ENCODE data around the gene D2HGDH.
A peak's percentile ranks its signal among the peaks of the same experiment; 100 is the strongest.

Gene D2HGDH

DNA sequence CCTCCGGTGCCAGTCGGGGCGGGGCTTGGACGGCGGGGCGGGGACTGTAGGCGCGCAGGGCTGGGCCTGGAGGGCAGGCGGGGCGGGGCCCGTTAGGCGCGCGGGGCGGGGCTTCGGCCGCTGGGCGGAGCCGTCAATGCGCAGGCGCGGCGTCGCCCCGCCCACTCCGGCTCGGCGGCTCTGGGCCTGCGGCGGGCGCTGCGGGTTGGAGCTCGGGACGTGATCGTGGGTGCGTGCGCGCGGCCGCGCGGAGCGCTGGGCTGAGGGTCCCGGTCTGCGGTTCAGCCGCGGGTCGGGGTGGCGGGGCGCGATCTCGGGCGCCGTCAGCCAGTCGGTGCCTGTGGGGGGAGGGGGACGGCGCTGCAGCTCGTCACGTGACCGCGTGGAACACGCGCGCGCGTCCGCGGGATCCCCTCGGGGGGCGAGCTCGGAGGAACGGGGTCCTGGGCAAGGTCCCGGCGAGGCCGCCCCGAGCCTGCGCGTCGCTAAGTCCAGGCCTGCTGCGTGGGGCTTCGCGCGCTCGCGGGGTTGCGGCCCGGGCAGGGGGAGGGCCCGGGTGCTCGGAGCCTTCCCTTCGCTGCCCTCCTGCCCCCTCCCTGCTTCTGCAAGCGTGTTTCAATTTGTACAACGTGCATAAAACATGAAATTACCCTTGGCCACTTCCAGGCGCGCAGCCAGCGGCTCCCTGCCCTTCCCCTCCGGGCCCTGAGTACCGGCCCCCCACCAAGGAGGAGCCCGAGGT, at the start of gene D2HGDH:
Gene D2HGDH (plus strand): TSS at position 164 of the 742 bp plus-strand sequence. CDS start 595 bp downstream, outside the sequence.
- peak within 1 kb of the TSS; percentile 69 for H3K4me3 ChIP-seq (ENCODE audit: low read length)
- TF ChIP-seq, protein P1, sequence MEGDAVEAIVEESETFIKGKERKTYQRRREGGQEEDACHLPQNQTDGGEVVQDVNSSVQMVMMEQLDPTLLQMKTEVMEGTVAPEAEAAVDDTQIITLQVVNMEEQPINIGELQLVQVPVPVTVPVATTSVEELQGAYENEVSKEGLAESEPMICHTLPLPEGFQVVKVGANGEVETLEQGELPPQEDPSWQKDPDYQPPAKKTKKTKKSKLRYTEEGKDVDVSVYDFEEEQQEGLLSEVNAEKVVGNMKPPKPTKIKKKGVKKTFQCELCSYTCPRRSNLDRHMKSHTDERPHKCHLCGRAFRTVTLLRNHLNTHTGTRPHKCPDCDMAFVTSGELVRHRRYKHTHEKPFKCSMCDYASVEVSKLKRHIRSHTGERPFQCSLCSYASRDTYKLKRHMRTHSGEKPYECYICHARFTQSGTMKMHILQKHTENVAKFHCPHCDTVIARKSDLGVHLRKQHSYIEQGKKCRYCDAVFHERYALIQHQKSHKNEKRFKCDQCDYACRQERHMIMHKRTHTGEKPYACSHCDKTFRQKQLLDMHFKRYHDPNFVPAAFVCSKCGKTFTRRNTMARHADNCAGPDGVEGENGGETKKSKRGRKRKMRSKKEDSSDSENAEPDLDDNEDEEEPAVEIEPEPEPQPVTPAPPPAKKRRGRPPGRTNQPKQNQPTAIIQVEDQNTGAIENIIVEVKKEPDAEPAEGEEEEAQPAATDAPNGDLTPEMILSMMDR (IDR thresholded peaks at IDR 0.05; ENCODE audit: insufficient read depth, low read depth, low read length, missing control alignments): no peak
- peak; percentile 87 for DNase-seq (ENCODE audit: low read depth)

DNA sequence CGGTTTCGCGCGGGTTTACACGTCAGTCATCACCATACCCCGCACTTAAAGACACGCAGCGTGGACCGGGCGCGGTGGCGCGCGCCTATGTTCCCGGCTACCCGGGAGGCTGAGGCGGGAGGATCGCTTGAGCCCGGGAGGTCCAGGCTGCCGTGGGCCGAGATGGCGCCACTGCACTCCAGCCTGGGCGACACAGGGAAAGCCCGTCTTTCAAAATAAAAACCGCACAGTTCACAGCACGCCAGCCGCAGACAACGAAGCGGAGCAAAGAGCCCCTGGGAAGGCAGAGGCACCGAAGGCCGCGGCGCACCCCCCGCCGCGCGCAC, 48.1 kb upstream of the D2HGDH start:
- H3K4me3 ChIP-seq (ENCODE audit: low read length): peak overlapping the region; percentile 91
- DNase-seq (ENCODE audit: low read depth): peak; percentile 11
- TF ChIP-seq, protein P1 (IDR thresholded peaks at IDR 0.05; ENCODE audit: insufficient read depth, low read depth, low read length, missing control alignments): no peak

DNA sequence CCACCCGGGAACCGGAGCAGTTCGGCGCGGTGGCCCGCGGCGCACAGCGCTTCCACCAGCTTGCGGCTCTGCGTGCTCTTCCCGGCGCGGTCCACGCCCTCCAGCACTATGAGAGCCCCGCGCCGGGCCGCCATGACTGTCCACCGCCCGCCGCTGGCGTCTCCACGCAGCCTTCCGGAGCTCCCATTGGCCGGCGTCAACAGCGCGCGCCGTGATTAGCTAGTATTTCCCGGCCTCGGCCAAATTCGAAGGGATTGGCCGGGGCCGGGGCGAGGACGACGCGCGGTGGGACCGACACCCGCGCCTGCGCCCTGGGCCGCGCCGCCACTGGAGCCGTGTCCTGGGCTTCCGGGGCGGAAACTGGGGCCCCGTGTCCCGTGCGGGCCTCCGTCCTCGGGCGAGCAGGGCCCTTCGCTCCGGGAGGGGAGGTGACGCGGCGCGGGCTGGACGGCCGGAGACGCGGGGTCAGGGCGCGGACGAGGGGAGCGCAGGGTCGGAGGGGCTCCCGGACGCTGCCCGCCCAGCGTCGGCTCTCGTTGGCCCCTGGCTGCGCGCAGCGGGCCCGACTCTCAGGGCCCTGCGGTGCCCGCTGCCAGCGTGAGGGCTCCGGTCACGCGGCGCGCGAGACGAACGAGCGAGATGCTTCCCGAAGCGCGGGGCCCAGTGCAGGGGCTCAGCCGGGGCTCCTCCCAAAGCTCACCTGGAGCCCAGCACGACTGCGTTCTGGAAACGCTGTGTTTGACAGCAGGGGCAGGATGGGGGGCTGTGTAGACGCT, 47.6 kb upstream of the D2HGDH start, which contains the start of gene DTYMK:
Gene DTYMK (minus strand): TSS at position 166 of the 776 bp plus-strand sequence. CDS start 32 bp downstream, at position 134.
- TF ChIP-seq, protein P1 (IDR thresholded peaks at IDR 0.05; ENCODE audit: insufficient read depth, low read depth, low read length, missing control alignments): no peak
- peak within 1 kb of the TSS; percentile 97 for H3K4me3 ChIP-seq (ENCODE audit: low read length)
- peak; percentile 98 for DNase-seq (ENCODE audit: low read depth)

DNA sequence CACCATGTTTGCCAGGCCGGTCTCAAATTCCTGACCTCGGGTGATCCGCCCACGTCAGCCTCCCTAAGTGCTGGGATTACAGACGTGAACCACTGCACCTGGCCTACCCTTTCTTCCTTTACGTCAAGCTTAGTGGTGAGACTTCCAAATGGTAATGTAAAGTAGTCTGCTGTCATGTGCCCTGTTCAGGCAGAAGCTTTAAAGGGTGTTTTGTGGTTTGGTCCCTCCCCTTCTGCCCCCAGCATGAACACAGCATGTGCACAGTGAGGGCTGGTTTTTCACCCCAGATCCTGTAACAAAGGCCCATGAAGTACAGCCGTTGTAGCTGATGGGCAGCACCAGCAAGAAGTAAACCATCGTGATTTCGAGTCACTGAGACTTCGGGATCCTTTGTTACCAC, 45.1 kb upstream of the D2HGDH start:
- H3K4me3 ChIP-seq (ENCODE audit: low read length): no peak overlapping the region
- TF ChIP-seq, protein P1 (IDR thresholded peaks at IDR 0.05; ENCODE audit: insufficient read depth, low read depth, low read length, missing control alignments): no peak
- no peak for DNase-seq (ENCODE audit: low read depth)

DNA sequence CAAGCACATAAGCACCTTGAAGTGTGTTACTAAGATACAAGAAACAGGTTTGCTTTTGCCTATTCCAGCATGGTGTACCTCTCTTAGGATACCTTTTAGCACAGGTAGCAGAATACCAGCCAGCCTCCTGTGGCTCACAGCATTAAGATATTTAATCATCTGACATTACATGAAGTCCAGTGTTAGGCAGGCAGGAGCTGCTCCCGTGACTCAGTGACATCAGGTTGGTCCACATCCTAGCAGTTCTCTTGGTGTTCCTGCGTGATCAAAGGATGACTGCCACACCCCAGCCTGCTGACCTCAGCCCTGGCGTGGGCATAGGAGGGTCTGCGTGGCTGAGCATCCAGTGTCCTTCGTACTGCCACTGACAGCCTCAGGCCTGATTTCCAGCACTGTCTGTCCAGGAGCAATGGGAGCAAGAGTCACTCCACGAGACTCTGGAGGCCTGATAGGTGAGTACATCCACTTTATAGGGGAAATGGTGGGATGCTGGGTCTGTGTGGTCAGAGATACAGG, 44.2 kb upstream of the D2HGDH start:
- TF ChIP-seq, protein P1 (IDR thresholded peaks at IDR 0.05; ENCODE audit: insufficient read depth, low read depth, low read length, missing control alignments): no peak
- DNase-seq (ENCODE audit: low read depth): no peak
- no peak overlapping the region for H3K4me3 ChIP-seq (ENCODE audit: low read length)

DNA sequence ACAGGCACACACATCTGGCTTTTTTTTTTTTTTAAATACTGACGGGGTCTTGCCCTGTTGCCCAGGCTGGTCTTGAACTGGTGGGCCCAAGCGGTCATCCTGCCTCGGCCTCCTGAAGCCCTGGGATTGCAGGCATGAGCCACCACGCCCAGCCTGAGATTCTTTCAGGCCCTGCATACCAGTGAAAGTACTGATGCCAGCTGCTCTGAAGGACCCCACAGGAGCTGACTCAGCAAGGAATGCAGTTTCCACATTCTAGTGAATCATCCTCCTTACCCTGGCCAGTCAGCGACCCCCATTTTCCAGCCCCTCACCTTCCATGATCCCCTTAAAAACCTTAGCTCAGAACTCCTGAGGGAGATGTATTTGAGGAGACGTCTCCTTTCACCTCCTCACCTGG, 42.0 kb upstream of the D2HGDH start:
- H3K4me3 ChIP-seq (ENCODE audit: low read length): no peak overlapping the region
- DNase-seq (ENCODE audit: low read depth): peak; percentile 48
- TF ChIP-seq, protein P1 (IDR thresholded peaks at IDR 0.05; ENCODE audit: insufficient read depth, low read depth, low read length, missing control alignments): no peak

Data from epithelial cell of esophagus (primary cell).